Keratinocyte (primary cell): ENCODE measurements around the gene TUFT1.

Experiments
- EZH2 ChIP-seq: IDR thresholded peaks from one replicate; pipeline ENCODE4 v1.6.1; 2012; ENCODE audit warnings: inconsistent platforms, mild to moderate bottlenecking, low read length, moderate library complexity
- TF ChIP-seq, protein P1 (sequence below), 3 experiments: IDR thresholded peaks in 1 of 3; conservative IDR thresholded peaks in 1 of 3; optimal IDR thresholded peaks in 1 of 3; 2 replicates in 2 of 3; 3 replicates in 1 of 3; pipeline versions ENCODE3 to v1.5.1; 2011; ENCODE audit warnings: low read length in 3 of 3, mild to moderate bottlenecking in 3 of 3, moderate library complexity in 2 of 3, control low read depth in 1 of 3, inconsistent platforms in 1 of 3; ENCODE audit not compliant: insufficient read depth in 2 of 3; ENCODE audit errors: extremely low read depth in 1 of 3

GRCh38 chr1:151581921-151582320 is 41.8 kb downstream of the TUFT1 start:
- no peak for TF ChIP-seq EZH2
- TF ChIP-seq, protein P1, sequence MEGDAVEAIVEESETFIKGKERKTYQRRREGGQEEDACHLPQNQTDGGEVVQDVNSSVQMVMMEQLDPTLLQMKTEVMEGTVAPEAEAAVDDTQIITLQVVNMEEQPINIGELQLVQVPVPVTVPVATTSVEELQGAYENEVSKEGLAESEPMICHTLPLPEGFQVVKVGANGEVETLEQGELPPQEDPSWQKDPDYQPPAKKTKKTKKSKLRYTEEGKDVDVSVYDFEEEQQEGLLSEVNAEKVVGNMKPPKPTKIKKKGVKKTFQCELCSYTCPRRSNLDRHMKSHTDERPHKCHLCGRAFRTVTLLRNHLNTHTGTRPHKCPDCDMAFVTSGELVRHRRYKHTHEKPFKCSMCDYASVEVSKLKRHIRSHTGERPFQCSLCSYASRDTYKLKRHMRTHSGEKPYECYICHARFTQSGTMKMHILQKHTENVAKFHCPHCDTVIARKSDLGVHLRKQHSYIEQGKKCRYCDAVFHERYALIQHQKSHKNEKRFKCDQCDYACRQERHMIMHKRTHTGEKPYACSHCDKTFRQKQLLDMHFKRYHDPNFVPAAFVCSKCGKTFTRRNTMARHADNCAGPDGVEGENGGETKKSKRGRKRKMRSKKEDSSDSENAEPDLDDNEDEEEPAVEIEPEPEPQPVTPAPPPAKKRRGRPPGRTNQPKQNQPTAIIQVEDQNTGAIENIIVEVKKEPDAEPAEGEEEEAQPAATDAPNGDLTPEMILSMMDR (optimal IDR thresholded peaks at IDR 0.05 in 1 of 3, IDR thresholded peaks at IDR 0.05 in 1 of 3, conservative IDR thresholded peaks at IDR 0.05 in 1 of 3; ENCODE audit: extremely low read depth in 1 of 3, insufficient read depth in 2 of 3, low read length in 3 of 3) = no peak
